ENCODE results near the gene DUSP7.

DUSP7 gene

GRCh38 chr3:52005571-52005986 is 50.8 kb downstream of the DUSP7 start:
- Histone ChIP-seq H3K4me2 (ENCODE audit: low read depth, low read length, poor library complexity, severe bottlenecking) (no peak overlapping the region), H3K79me2 (ENCODE audit: insufficient read depth, low read length) (no peaks in the 10 kb centered on the region), H3K36me3 (ENCODE audit: low read length) (no peaks in the 10 kb centered on the region), H2AFZ (ENCODE audit: low read depth, low read length, severe bottlenecking) (no peak overlapping the region), H3F3A (ENCODE audit: insufficient read depth) (no peaks in the 10 kb centered on the region), H3K9me3 (ENCODE audit: insufficient read depth, low read length) (no peaks in the 10 kb centered on the region), H3K9me2 (replicated peaks; ENCODE audit: insufficient read depth, low read length) (no peaks in the 10 kb centered on the region), H3K27me3 (ENCODE audit: low read length) (no peaks in the 10 kb centered on the region), H3K4me3 (ENCODE audit: insufficient read depth, low read length, poor library complexity, severe bottlenecking) (no peak overlapping the region), H3K9ac (ENCODE audit: low read length) (no peak overlapping the region), H3K27ac (ENCODE audit: low read depth, low read length) (no peak overlapping the region), H4K20me1 (ENCODE audit: low read depth, low read length) (no peaks in the 10 kb centered on the region)
- TF ChIP-seq CTCF (IDR thresholded peaks at IDR 0.05; ENCODE audit: insufficient read depth, low read length, poor library complexity, severe bottlenecking), result no peak
- no peak for TF ChIP-seq EZH2phosphoT487 (conservative IDR thresholded peaks at IDR 0.05; ENCODE audit: low read length)

GRCh38 chr3:52004906-52005395 is 51.4 kb downstream of the DUSP7 start:
- H3K27me3 ChIP-seq (ENCODE audit: low read length), result no peaks in the 10 kb centered on the region
- no peak overlapping the region for H2AFZ ChIP-seq (ENCODE audit: low read depth, low read length, severe bottlenecking)
- no peaks in the 10 kb centered on the region for H3K9me2 ChIP-seq (replicated peaks; ENCODE audit: insufficient read depth, low read length)
- no peak overlapping the region for H3K27ac ChIP-seq (ENCODE audit: low read depth, low read length)
- TF ChIP-seq CTCF (IDR thresholded peaks at IDR 0.05; ENCODE audit: insufficient read depth, low read length, poor library complexity, severe bottlenecking) (no peak), EZH2phosphoT487 (conservative IDR thresholded peaks at IDR 0.05; ENCODE audit: low read length) (no peak)
- H3K36me3 ChIP-seq (ENCODE audit: low read length), result no peaks in the 10 kb centered on the region
- H3K4me3 ChIP-seq (ENCODE audit: insufficient read depth, low read length, poor library complexity, severe bottlenecking), result no peak overlapping the region
- H3K4me2 ChIP-seq (ENCODE audit: low read depth, low read length, poor library complexity, severe bottlenecking), result no peak overlapping the region
- no peak overlapping the region for H3K9ac ChIP-seq (ENCODE audit: low read length)
- H4K20me1 ChIP-seq (ENCODE audit: low read depth, low read length), result no peaks in the 10 kb centered on the region
- no peaks in the 10 kb centered on the region for H3K9me3 ChIP-seq (ENCODE audit: insufficient read depth, low read length)
- H3K79me2 ChIP-seq (ENCODE audit: insufficient read depth, low read length), result no peaks in the 10 kb centered on the region
- H3F3A ChIP-seq (ENCODE audit: insufficient read depth), result no peaks in the 10 kb centered on the region

- Histone ChIP-seq H3K27me3 (ENCODE audit: low read length) (no peaks in the 10 kb centered on the region), H3K4me3 (ENCODE audit: insufficient read depth, low read length, poor library complexity, severe bottlenecking) (no peak overlapping the region), H3K9ac (ENCODE audit: low read length) (no peak overlapping the region), H3K36me3 (ENCODE audit: low read length) (no peaks in the 10 kb centered on the region), H3K4me2 (ENCODE audit: low read depth, low read length, poor library complexity, severe bottlenecking) (no peak overlapping the region), H3K27ac (ENCODE audit: low read depth, low read length) (no peak overlapping the region), H4K20me1 (ENCODE audit: low read depth, low read length) (no peaks in the 10 kb centered on the region), H3K9me3 (ENCODE audit: insufficient read depth, low read length) (no peaks in the 10 kb centered on the region), H3K9me2 (replicated peaks; ENCODE audit: insufficient read depth, low read length) (no peaks in the 10 kb centered on the region), H3K79me2 (ENCODE audit: insufficient read depth, low read length) (no peaks in the 10 kb centered on the region), H2AFZ (ENCODE audit: low read depth, low read length, severe bottlenecking) (no peak overlapping the region), H3F3A (ENCODE audit: insufficient read depth) (no peaks in the 10 kb centered on the region)
- no peak for TF ChIP-seq EZH2phosphoT487 (conservative IDR thresholded peaks at IDR 0.05; ENCODE audit: low read length)
- peak; percentile 19 for TF ChIP-seq CTCF (IDR thresholded peaks at IDR 0.05; ENCODE audit: insufficient read depth, low read length, poor library complexity, severe bottlenecking)
These were observed 52.1 kb downstream of the DUSP7 start for GRCh38 chr3:52004163-52004787.

Data from SU-DHL-6 (cell line).